SU-DHL-6 (cell line): ENCODE results near the gene NRSN2.

Source experiments
- H2AFZ ChIP-seq: fragments of 200-600 bp; sonication (generic); 2 replicates; pipeline ENCODE4 v1.6.1; 2014; ENCODE audit warnings: low read depth, mild to moderate bottlenecking, moderate library complexity, mixed read lengths, antibody characterized with exemption, low read length; ENCODE audit not compliant: severe bottlenecking
- H3F3A ChIP-seq: fragments of 200-600 bp; shearing (Covaris generic); 2 replicates; pipeline ENCODE4 v1.6.0; 2016; ENCODE audit warnings: antibody characterized with exemption, mild to moderate bottlenecking; ENCODE audit not compliant: insufficient read depth
- H3K27ac ChIP-seq: fragments of 200-600 bp; sonication (generic); 2 replicates; pipeline ENCODE4 v1.5.1; 2016; ENCODE audit warnings: low read depth, mild to moderate bottlenecking, low read length, moderate library complexity, mixed read lengths
- H3K27me3 ChIP-seq: fragments of 200-600 bp; sonication (generic), shearing (Covaris generic); 2 replicates; pipeline ENCODE4 v1.6.0; 2014; ENCODE audit warnings: mild to moderate bottlenecking, low read length
- H3K36me3 ChIP-seq: fragments of 200-600 bp; sonication (generic); 2 replicates; pipeline ENCODE4 v1.6.1; 2014; ENCODE audit warnings: mild to moderate bottlenecking, low read length, mixed read lengths
- H3K4me2 ChIP-seq: fragments of 300-600, 200-600 bp; shearing (Covaris generic), sonication (generic); 2 replicates; pipeline ENCODE4 v1.6.0; 2014; ENCODE audit warnings: low read length, low read depth, mild to moderate bottlenecking; ENCODE audit not compliant: poor library complexity, severe bottlenecking
- H3K4me3 ChIP-seq: fragments of 200-600 bp; sonication (generic); 2 replicates; pipeline ENCODE4 v1.5.1; 2014; ENCODE audit warnings: antibody characterized with exemption, low read length, mild to moderate bottlenecking, mixed read lengths; ENCODE audit not compliant: insufficient read depth, poor library complexity, severe bottlenecking
- H3K79me2 ChIP-seq: fragments of 200-600 bp; sonication (generic); 2 replicates; pipeline ENCODE4 v1.6.1; 2014; ENCODE audit warnings: mild to moderate bottlenecking, low read length, moderate library complexity; ENCODE audit not compliant: insufficient read depth
- H3K9ac ChIP-seq: fragments of 200-600 bp; sonication (generic); 2 replicates; pipeline ENCODE4 v1.7.0; 2014; ENCODE audit warnings: mild to moderate bottlenecking, low read length
- H3K9me2 ChIP-seq: fragments of 200-600 bp; sonication (generic); replicated peaks from 2 replicates; pipeline ENCODE4 v1.6.1; 2014; ENCODE audit warnings: low read length; ENCODE audit not compliant: insufficient read depth
- H3K9me3 ChIP-seq: fragments of 200-600 bp; sonication (generic); 2 replicates; pipeline ENCODE4 v1.6.1; 2014; ENCODE audit warnings: low read length, mixed read lengths; ENCODE audit not compliant: insufficient read depth
- H4K20me1 ChIP-seq: fragments of 200-600 bp; sonication (generic); 2 replicates; pipeline ENCODE4 v1.6.1; 2014; ENCODE audit warnings: low read depth, mild to moderate bottlenecking, antibody characterized with exemption, low read length, moderate library complexity, mixed read lengths
- CTCF ChIP-seq: fragments of 200-600 bp; sonication (generic); IDR thresholded peaks from one replicate; pipeline ENCODE4 v1.5.1; 2017; ENCODE audit warnings: antibody characterized with exemption, mild to moderate bottlenecking, low read length, moderate library complexity; ENCODE audit not compliant: insufficient read depth, poor library complexity, severe bottlenecking
- EZH2phosphoT487 ChIP-seq: fragments of 200-600 bp; sonication (generic), shearing (Covaris generic); conservative IDR thresholded peaks from 2 replicates; pipeline ENCODE4 v1.6.1; 2018; ENCODE audit warnings: mild to moderate bottlenecking, antibody characterized with exemption, low read length, moderate library complexity, mixed read lengths

NRSN2 gene

GRCh38 chr20:308427-309038 is 38.4 kb upstream of the NRSN2 start:
- Histone ChIP-seq H3K4me3 (no peak overlapping the region), H3K9me3 (no peaks in the 10 kb centered on the region), H3K36me3 (no peaks in the 10 kb centered on the region), H2AFZ (no peak overlapping the region), H3K79me2 (no peaks in the 10 kb centered on the region), H3F3A (no peaks in the 10 kb centered on the region), H3K27ac (no peak overlapping the region), H4K20me1 (no peaks in the 10 kb centered on the region), H3K9ac (no peak overlapping the region), H3K27me3 (no peaks in the 10 kb centered on the region), H3K9me2 (no peaks in the 10 kb centered on the region), H3K4me2 (no peak overlapping the region)
- TF ChIP-seq EZH2phosphoT487 (no peak), CTCF (no peak)

- Histone ChIP-seq H3K4me3 (no peak overlapping the region), H3K36me3 (no peaks in the 10 kb centered on the region), H2AFZ (no peak overlapping the region), H4K20me1 (no peaks in the 10 kb centered on the region), H3F3A (no peaks in the 10 kb centered on the region), H3K27ac (no peak overlapping the region), H3K9me2 (no peaks in the 10 kb centered on the region), H3K9me3 (no peaks in the 10 kb centered on the region), H3K79me2 (no peaks in the 10 kb centered on the region), H3K9ac (no peak overlapping the region), H3K4me2 (no peak overlapping the region), H3K27me3 (no peaks in the 10 kb centered on the region)
- TF ChIP-seq CTCF (no peak), EZH2phosphoT487 (no peak)
Measured at GRCh38 chr20:309306-309840, 37.5 kb upstream of the NRSN2 start.

- H3K36me3 ChIP-seq = no peaks in the 10 kb centered on the region
- H2AFZ ChIP-seq = no peak overlapping the region
- H3K27ac ChIP-seq = no peak overlapping the region
- TF ChIP-seq CTCF = no peak
- TF ChIP-seq EZH2phosphoT487 = no peak
- no peaks in the 10 kb centered on the region for H3K79me2 ChIP-seq
- no peak overlapping the region for H3K9ac ChIP-seq
- H3K4me2 ChIP-seq = peak overlapping the region; percentile 32
- no peaks in the 10 kb centered on the region for H3K9me2 ChIP-seq
- no peaks in the 10 kb centered on the region for H3K27me3 ChIP-seq
- no peaks in the 10 kb centered on the region for H3K9me3 ChIP-seq
- no peaks in the 10 kb centered on the region for H4K20me1 ChIP-seq
- H3F3A ChIP-seq = no peaks in the 10 kb centered on the region
- no peak overlapping the region for H3K4me3 ChIP-seq
Measured at GRCh38 chr20:309841-310644, 36.9 kb upstream of the NRSN2 start.
